ENCODE data around the gene ANKRD17. TPM values are rescaled to one million over a fixed set of nuclear protein-coding genes. Genes with fewer than 3 reads are reported as not detected.
A peak's percentile ranks its signal among the peaks of the same experiment; 100 is the strongest.

ANKRD17 gene
- total RNA-seq, 1 donor: 34.4 TPM

DNA sequence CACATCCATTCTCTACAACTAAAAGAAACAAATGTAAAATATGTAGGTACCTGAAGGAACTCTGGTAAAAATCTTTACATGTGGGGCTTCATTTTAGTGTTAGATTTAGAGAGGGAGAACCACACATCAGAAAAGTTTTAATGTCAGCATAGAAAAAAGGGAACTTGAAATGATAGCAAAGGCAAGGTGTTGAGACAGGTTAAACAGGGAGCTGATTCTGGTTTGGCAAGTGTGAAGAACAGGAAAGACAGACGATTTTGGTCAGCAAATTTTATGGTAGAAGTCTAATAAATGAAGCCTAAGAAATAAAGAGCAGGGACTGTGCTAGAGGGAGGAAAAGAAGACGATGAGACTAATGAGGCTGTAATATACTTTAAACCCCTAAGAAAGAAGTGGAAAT is 121.5 kb downstream of the ANKRD17 start:
- Histone ChIP-seq H3K4me3 (ENCODE audit: low read length) (no peak overlapping the region), H3K4me1 (ENCODE audit: insufficient read depth, low read length) (no peaks in the 10 kb centered on the region), H3K9me3 (ENCODE audit: low read depth, low read length) (no peaks in the 10 kb centered on the region), H3K27me3 (ENCODE audit: insufficient read depth, low read length) (no peaks in the 10 kb centered on the region)

DNA sequence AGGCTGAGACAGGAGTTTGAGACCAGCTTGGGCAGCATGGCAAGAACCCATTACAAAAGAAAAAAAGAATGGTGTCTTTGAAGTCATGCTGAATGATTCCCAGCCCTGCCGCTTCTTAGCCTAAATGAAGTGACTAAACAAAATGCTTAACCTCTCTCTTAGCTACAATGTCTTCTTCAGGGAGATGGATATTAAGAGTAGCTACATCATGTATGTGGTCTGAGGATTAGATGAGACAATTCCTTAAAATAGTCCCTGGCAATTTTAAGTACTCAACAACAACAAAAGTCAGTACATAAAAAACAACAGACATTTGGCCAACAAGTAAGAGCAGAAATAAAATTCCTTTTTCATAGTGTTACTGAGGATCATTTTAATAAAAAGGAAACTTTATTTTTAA is 124.8 kb downstream of the ANKRD17 start:
- Histone ChIP-seq H3K27me3 (ENCODE audit: insufficient read depth, low read length) (no peaks in the 10 kb centered on the region), H3K4me3 (ENCODE audit: low read length) (no peak overlapping the region), H3K9me3 (ENCODE audit: low read depth, low read length) (no peaks in the 10 kb centered on the region), H3K4me1 (ENCODE audit: insufficient read depth, low read length) (no peaks in the 10 kb centered on the region)

DNA sequence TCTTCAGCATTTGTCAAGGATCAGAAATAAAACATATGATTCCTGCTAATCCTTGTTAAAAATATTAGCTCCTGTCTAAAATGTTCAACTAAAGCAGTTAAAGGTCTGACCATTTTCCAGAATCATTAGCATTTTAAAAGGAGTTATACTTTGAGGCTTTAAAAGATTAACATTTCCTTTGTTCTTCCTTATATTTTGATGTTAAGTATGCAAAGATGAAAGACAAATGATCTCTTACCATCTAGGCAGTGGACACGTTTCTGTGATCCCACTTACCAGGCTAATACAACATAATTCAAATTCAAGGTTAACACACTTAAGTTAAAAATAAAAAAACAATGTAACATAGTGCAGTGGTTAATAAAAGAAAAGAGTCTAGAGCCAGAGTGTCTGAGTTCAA is 127.3 kb downstream of the ANKRD17 start:
- H3K27me3 ChIP-seq (ENCODE audit: insufficient read depth, low read length): no peaks in the 10 kb centered on the region
- H3K4me1 ChIP-seq (ENCODE audit: insufficient read depth, low read length): no peaks in the 10 kb centered on the region
- no peak overlapping the region for H3K4me3 ChIP-seq (ENCODE audit: low read length)
- no peaks in the 10 kb centered on the region for H3K9me3 ChIP-seq (ENCODE audit: low read depth, low read length)

DNA sequence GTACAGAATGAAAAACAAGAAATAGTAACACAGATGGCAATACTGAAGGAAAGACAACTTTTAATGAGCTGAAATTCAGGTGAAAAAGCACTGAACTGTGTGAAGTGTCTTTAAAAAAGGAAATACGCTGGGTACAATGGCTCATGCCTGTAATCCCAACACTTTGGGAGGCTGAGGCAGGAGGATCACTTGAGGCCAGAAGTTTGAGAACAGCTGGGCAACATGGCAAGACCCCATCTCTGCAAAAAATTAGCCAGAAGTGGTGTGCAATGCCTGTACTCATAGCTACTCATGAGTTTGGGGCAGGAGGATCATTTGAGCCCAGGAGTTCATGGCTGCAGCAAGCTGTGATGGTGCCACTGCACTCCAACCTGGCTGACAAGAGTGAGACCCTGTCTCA is 129.3 kb downstream of the ANKRD17 start:
- Histone ChIP-seq H3K27me3 (ENCODE audit: insufficient read depth, low read length) (no peaks in the 10 kb centered on the region), H3K4me1 (ENCODE audit: insufficient read depth, low read length) (no peaks in the 10 kb centered on the region), H3K4me3 (ENCODE audit: low read length) (no peak overlapping the region), H3K9me3 (ENCODE audit: low read depth, low read length) (no peaks in the 10 kb centered on the region)

DNA sequence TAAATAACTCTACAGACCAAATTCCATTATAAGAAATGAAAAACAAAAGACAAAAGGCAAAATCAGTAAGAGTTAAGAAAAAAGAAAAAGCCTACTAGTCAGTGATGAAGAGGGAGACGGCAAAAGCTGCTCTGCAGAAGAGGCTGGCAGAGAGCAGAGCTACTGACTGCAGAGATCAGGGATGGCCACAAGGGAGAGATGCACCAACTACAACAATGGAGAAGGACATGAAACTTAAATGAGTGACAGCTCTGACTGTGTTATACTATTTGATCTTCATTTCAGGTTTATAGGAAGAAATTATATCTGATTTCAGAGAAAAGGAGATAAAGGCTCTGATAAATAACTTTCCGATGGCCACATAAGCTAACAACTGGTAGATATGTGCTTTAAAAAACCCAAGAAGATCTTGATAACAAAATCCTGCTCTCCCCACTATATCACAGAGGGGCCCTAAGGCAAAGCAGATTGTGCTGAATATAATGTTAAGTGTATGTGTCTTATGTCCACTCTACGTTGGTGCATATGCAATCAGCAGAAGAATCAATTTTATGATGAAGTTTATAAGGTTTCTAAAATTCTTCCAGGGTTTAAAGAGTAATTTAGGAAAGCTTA is 130.7 kb downstream of the ANKRD17 start:
- no peaks in the 10 kb centered on the region for H3K27me3 ChIP-seq (ENCODE audit: insufficient read depth, low read length)
- no peaks in the 10 kb centered on the region for H3K9me3 ChIP-seq (ENCODE audit: low read depth, low read length)
- no peak overlapping the region for H3K4me3 ChIP-seq (ENCODE audit: low read length)
- H3K4me1 ChIP-seq (ENCODE audit: insufficient read depth, low read length): no peaks in the 10 kb centered on the region

DNA sequence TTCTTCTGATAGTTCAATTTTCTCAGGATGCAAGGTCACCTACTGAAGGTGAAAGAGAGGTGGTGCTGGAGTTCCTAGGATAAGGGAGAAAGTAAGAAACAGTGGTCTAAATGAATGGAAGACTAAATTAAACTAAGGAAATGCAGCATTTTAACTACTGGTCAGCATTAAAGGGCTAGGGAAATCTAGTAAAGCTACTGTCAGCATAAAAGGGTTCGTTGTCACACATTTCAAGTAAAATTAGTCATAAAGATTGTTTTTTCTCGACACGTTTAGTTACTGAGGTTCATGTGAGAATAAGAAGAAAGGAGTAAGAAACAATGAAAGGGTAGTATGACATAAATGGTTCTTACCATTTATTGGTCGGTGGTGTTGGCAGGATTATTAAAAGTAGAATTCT is 149.1 kb downstream of the ANKRD17 start:
- Histone ChIP-seq H3K27me3 (ENCODE audit: insufficient read depth, low read length) (no peaks in the 10 kb centered on the region), H3K4me3 (ENCODE audit: low read length) (no peak overlapping the region), H3K9me3 (ENCODE audit: low read depth, low read length) (no peaks in the 10 kb centered on the region), H3K4me1 (ENCODE audit: insufficient read depth, low read length) (no peaks in the 10 kb centered on the region)

DNA sequence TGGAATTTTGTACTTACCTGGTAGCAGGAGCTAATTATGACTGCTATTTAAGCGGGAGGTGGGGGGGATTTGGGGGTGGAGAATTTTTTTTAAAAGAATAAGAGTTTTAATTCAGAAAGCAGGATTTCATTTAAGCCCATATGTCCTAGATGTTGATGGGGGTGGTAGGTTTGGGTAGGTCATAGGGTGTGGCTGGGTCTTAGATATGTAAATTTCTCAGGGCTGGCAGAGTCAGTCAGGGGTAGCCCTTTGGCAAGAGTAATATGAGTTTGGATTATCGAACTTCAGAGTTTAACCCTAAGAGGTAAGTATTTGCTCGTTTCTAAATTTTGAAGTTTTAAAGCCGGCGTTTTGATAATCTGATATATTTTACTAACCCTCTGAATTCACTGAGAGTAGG is 153.9 kb downstream of the ANKRD17 start:
- H3K4me1 ChIP-seq (ENCODE audit: insufficient read depth, low read length): no peaks in the 10 kb centered on the region
- no peak overlapping the region for H3K4me3 ChIP-seq (ENCODE audit: low read length)
- no peaks in the 10 kb centered on the region for H3K27me3 ChIP-seq (ENCODE audit: insufficient read depth, low read length)
- no peaks in the 10 kb centered on the region for H3K9me3 ChIP-seq (ENCODE audit: low read depth, low read length)

DNA sequence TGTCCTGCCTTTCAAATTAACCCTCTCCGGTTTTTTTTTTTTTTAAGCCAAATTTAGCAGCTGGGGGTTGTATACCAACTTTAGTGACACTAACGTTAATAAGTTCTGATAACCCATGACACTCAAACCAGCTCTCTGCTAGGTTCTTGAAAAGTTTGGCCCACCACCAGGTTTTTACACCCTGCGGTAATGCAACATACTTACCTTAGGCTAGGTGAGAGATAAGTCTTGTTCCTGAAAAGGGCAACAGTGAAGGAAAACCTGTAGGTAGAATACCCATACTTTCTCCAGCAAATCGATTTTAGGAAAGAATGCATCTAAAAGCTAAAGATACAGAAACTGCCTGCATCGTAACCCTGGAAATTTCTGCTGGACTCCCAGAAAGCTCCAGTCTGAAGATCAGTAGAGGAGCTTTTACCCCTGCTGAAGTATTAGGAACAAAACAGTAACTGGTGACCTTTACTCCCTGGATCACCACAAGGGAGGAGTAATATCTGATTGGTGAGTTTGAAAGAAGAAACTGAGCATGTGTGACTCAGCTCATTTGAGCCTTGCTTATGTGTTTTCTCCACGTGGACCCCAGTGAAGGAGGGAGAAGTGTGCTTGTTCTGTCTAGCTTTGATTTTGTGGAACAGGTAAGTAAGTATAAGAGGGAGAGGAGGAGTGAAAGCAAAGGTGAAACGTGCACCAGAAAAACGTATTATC is 154.6 kb downstream of the ANKRD17 start:
- Histone ChIP-seq H3K4me3 (ENCODE audit: low read length) (no peak overlapping the region), H3K9me3 (ENCODE audit: low read depth, low read length) (no peaks in the 10 kb centered on the region)

DNA sequence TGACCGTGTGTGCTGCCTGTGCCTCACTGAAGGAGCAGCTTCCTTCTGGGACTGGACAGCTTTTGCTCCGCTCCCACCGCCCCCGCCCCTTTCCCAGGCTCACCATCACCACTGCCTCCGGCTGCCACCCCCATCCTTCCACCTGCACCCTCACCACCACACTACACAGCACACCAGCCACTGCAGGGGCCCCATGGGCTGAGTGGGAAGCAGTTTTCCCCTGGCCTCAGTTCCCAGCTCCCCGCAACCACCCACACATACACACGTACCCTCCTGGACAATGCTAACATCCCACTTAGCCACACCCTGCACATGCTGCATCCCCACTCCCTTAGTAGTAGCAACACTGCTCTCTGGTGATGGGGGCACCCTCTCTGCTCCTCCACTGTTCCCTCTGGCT is 159.5 kb downstream of the ANKRD17 start:
- no peaks in the 10 kb centered on the region for H3K27me3 ChIP-seq (ENCODE audit: insufficient read depth, low read length)
- H3K9me3 ChIP-seq (ENCODE audit: low read depth, low read length): no peaks in the 10 kb centered on the region
- no peaks in the 10 kb centered on the region for H3K4me1 ChIP-seq (ENCODE audit: insufficient read depth, low read length)
- H3K4me3 ChIP-seq (ENCODE audit: low read length): no peak overlapping the region

More for the DNA sequence above, 154.6 kb downstream of the ANKRD17 start:
- Histone ChIP-seq H3K4me1 (ENCODE audit: insufficient read depth, low read length) (no peaks in the 10 kb centered on the region), H3K27me3 (ENCODE audit: insufficient read depth, low read length) (no peaks in the 10 kb centered on the region)

DNA sequence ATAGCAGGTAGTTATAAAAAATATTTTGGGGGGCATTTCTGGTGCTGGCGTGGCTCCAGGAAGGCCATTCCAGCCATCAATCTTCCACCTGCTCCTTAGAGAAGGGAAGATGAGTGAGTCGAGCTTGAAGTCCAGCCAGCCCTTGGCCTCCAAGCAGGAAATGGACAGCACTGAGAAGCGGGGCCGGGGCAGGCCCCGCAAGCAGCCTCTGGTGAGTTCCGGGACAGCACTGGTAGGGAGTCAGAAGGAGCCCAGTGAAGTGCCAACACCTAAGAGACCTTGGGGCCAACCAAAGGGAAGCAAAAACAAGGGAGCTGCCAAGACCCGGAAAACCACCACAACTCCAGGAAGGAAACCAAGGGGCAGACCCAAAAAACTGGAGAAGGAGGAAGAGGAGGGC is 159.9 kb downstream of the ANKRD17 start:
- H3K9me3 ChIP-seq (ENCODE audit: low read depth, low read length): no peaks in the 10 kb centered on the region
- no peaks in the 10 kb centered on the region for H3K27me3 ChIP-seq (ENCODE audit: insufficient read depth, low read length)
- no peaks in the 10 kb centered on the region for H3K4me1 ChIP-seq (ENCODE audit: insufficient read depth, low read length)
- H3K4me3 ChIP-seq (ENCODE audit: low read length): no peak overlapping the region

DNA sequence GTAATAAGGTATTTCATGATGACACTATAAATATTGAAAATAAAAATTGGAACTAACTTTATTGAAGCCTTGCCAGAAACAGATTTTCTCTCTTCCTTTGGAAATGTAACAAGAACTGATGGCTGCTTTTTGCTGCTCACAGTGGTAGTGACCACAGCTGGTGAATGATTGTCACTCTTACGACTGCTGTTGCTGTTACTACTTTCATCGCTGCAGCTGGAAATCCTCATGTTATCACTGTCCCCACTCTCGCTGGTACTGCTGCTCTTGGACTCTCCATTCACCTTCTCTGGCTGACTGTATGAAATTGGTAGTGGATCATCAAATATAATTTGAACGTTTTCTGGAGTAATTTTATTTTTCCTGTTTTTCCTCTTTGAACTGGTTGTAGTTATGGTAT is 160.6 kb downstream of the ANKRD17 start:
- Histone ChIP-seq H3K9me3 (ENCODE audit: low read depth, low read length) (no peaks in the 10 kb centered on the region), H3K27me3 (ENCODE audit: insufficient read depth, low read length) (no peaks in the 10 kb centered on the region), H3K4me3 (ENCODE audit: low read length) (no peak overlapping the region), H3K4me1 (ENCODE audit: insufficient read depth, low read length) (no peaks in the 10 kb centered on the region)

DNA sequence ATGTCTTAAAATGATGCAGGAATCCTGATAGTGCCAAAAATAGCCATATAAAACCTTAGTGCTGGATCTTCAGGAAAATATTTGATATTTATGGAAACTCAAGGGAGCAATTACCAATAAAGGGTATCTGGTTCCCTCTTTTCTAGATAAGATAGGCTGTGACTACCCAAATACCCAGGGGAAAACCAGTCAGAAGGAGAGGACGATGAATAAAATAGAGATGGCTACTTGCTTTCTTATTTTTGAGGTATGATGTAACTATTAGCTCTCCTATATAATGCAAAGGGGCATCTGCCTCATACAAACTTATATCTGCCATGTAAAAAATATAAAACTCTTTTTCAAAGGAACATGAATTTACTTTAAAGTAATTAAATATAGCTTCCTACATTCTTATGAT is 165.7 kb downstream of the ANKRD17 start:
- H3K27me3 ChIP-seq (ENCODE audit: insufficient read depth, low read length): no peaks in the 10 kb centered on the region

DNA sequence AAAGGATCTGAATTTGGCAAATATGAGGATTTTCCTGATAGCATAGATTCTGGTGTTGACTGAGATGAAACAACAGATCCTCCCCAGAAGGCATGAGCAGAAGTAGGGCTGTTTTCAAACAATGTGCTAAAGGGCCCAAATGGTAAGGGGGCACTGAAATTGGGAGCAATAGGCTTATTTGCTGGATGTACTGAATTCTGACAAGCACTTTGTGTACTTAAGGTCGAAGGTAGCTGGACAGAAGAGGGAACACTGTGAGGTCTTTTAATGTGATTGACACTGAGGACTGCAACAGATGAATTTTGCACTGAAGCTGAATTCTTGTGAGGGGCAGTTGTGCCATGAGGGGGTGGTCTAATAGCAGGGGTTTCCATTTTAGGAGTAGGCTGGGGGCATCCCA is 167.9 kb downstream of the ANKRD17 start:
- Histone ChIP-seq H3K27me3 (ENCODE audit: insufficient read depth, low read length) (no peaks in the 10 kb centered on the region), H3K4me1 (ENCODE audit: insufficient read depth, low read length) (peaks cover 6% of the 10 kb centered on the region), H3K9me3 (ENCODE audit: low read depth, low read length) (no peaks in the 10 kb centered on the region), H3K4me3 (ENCODE audit: low read length) (no peak overlapping the region)

More for the DNA sequence above, 165.7 kb downstream of the ANKRD17 start:
- no peak overlapping the region for H3K4me3 ChIP-seq (ENCODE audit: low read length)
- no peaks in the 10 kb centered on the region for H3K9me3 ChIP-seq (ENCODE audit: low read depth, low read length)
- no peaks in the 10 kb centered on the region for H3K4me1 ChIP-seq (ENCODE audit: insufficient read depth, low read length)

DNA sequence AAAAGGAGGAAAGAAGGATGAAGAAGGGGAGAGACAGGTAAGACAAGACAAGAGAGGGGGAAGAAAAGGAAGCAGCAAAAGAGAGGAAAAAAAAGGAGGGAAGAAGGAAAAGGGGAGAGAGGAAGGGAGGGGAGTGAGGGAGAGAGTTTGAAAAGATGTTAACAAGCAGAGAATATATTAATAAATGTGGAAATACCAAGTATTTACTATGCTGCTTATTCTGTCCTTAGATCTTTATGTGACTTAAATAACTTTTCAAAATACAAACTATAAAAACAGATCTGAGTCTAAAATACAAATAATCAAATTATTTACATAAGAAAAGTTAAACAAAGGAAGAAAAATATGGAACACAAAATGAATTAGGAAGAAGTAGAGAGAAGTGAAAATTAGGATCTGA is 170.7 kb downstream of the ANKRD17 start:
- Histone ChIP-seq H3K4me1 (ENCODE audit: insufficient read depth, low read length) (peaks cover 8% of the 10 kb centered on the region), H3K27me3 (ENCODE audit: insufficient read depth, low read length) (no peaks in the 10 kb centered on the region), H3K9me3 (ENCODE audit: low read depth, low read length) (no peaks in the 10 kb centered on the region), H3K4me3 (ENCODE audit: low read length) (no peak overlapping the region)

DNA sequence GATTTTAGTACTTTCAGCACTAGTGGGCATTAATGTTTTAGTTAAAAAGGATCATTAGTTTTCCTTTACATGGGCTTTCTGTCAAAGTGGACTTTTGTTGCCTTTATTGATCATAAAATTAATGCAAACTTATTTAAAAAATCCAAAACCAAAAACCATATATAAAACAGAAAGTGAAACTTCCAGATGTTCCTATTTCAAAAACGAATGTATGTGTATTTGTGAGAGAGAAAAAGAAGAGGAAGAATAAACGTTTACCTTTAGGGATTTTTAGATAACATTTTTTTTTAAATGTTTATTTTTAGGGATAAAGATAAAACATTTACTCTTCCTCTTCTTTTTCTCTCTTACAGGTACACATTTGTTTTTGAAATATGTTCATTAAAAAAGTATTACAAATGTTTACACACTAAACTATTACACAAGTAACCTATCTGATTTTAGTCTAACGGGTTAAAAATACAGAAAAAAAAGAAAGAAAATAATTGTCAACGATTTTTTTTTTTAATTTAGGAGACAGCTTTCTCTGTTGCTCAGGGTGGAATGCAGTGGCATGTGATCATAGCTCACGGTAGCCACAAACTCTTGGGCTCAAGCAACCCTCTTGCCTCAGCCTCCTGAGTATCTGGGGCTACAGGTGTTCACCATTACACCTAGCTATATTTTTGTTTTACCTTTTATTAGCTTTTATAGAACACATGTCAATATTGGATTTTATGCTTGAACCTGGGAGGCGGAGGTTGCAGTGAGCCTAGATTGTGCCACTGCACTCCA is 172.3 kb downstream of the ANKRD17 start:
- Histone ChIP-seq H3K27me3 (ENCODE audit: insufficient read depth, low read length) (no peaks in the 10 kb centered on the region), H3K9me3 (ENCODE audit: low read depth, low read length) (no peaks in the 10 kb centered on the region), H3K4me1 (ENCODE audit: insufficient read depth, low read length) (peaks cover 8% of the 10 kb centered on the region), H3K4me3 (ENCODE audit: low read length) (peak overlapping the region; percentile 0)

Measured in mononuclear cell (primary cell).